Fibroblast of pulmonary artery (primary cell): Measurements from ENCODE around the gene OMP.
A peak's percentile ranks its signal among the peaks of the same experiment; 100 is the strongest.

ENCODE experiments used
- DNase-seq: peaks from one replicate; pipeline ENCODE4 v3.0.0-alpha.2; 2010; ENCODE audit warnings: low read depth
- H3K4me3 ChIP-seq: replicated peaks from 2 replicates; pipeline ENCODE4 v1.5.1; 2011; ENCODE audit warnings: low read depth, mild to moderate bottlenecking, control low read depth, low read length, moderate library complexity
- CTCF ChIP-seq: IDR thresholded peaks from 2 replicates; pipeline ENCODE4 v1.5.1; 2011; ENCODE audit warnings: mild to moderate bottlenecking, control low read depth, low read length, inconsistent platforms; ENCODE audit errors: missing control alignments

Gene OMP

GRCh38 chr11:77126861-77127234 is 24.2 kb downstream of the OMP start:
- peak overlapping the region; percentile 50 for H3K4me3 ChIP-seq
- no peak for DNase-seq
- no peak for TF ChIP-seq CTCF

- peak overlapping the region; percentile 50 for H3K4me3 ChIP-seq
- TF ChIP-seq CTCF = peak; percentile 92
- peak; percentile 52 for DNase-seq
Measured at GRCh38 chr11:77127235-77127911, 24.7 kb downstream of the OMP start.

- H3K4me3 ChIP-seq = peak within 1 kb of the TSS; percentile 50
- DNase-seq = peak; percentile 55
- no peak for TF ChIP-seq CTCF
Measured at GRCh38 chr11:77127920-77128691, 25.5 kb downstream of the OMP start, which contains the start of gene MYO7A. Gene MYO7A (plus strand): TSS chr11:77128246. CDS start chr11:77130635, 2,389 bp downstream.

- no peak for DNase-seq
- H3K4me3 ChIP-seq = no peak overlapping the region
- TF ChIP-seq CTCF = no peak
Measured at GRCh38 chr11:77129069-77129841, 26.6 kb downstream of the OMP start.

- DNase-seq = no peak
- no peak overlapping the region for H3K4me3 ChIP-seq
- TF ChIP-seq CTCF = no peak
Measured at GRCh38 chr11:77129842-77130756, 27.5 kb downstream of the OMP start.
